HEK293 (cell line): ENCODE measurements around the gene KLK13.

Source experiments
- CTCF ChIA-PET: fragments of 350-600 bp; formaldehyde crosslinking; extraction: SDS; loops from one replicate; lab custom pipeline; 2021; ENCODE audit warnings: antibody characterized with exemption; lab: Yijun Ruan, JAX
- POLR2A ChIA-PET: fragments of 300-600 bp; formaldehyde crosslinking; extraction: SDS; loops from one replicate; lab custom pipeline; 2020; ENCODE audit warnings: antibody characterized with exemption, inconsistent platforms; lab: Yijun Ruan, JAX
- H3K27ac ChIP-seq: fragments of 200-500 bp; sonication (Bioruptor generic); 2 replicates; pipeline ENCODE4 v1.5.1; 2014; ENCODE audit warnings: low read depth, low read length, control low read depth, inconsistent platforms; ENCODE audit errors: extremely low read depth
- H3K36me3 ChIP-seq, 2 experiments: fragments of 200-500 bp in 1 of 2; sonication (Bioruptor generic) in 1 of 2; 1 replicate in 1 of 2; 2 replicates in 1 of 2; pipeline ENCODE4 v1.5.1; 2014 to 2017; ENCODE audit warnings: inconsistent platforms in 2 of 2, low read length in 2 of 2; ENCODE audit not compliant: control insufficient read depth in 2 of 2, insufficient read depth in 1 of 2
- H3K4me1 ChIP-seq: fragments of 200-500 bp; sonication (Bioruptor generic); 2 replicates; pipeline ENCODE4 v1.5.1; 2014; ENCODE audit warnings: mild to moderate bottlenecking, low read length, inconsistent platforms; ENCODE audit not compliant: control insufficient read depth, insufficient read depth
- H3K4me3 ChIP-seq: 2 replicates; pipeline ENCODE4 v1.5.1; 2011; ENCODE audit warnings: low read depth, mild to moderate bottlenecking, control low read depth, low read length, moderate library complexity
- H3K9me3 ChIP-seq: fragments of 200-500 bp; sonication (Bioruptor generic); 2 replicates; pipeline ENCODE4 v1.5.1; 2014; ENCODE audit warnings: low read depth, low read length, inconsistent platforms; ENCODE audit not compliant: control insufficient read depth, insufficient read depth
- FEZF1 ChIP-seq: fragments of 450-650 bp; formaldehyde crosslinking; IDR thresholded peaks from 2 replicates; pipeline ENCODE4 v1.5.1; 2016; ENCODE audit warnings: missing biosample characterization, missing genetic modification characterization
- HOXD13 ChIP-seq: sonication (generic); formaldehyde crosslinking; IDR thresholded peaks from 2 replicates; pipeline ENCODE4 v1.8.0; 2022; ENCODE audit warnings: missing genetic modification reagents, borderline replicate concordance
- KLF8 ChIP-seq: fragments of 450-650 bp; formaldehyde crosslinking; IDR thresholded peaks from 2 replicates; pipeline ENCODE4 v1.5.1; 2016; ENCODE audit warnings: missing biosample characterization, missing genetic modification characterization
- MYNN ChIP-seq: fragments of 450-650 bp; formaldehyde crosslinking; IDR thresholded peaks from 2 replicates; pipeline ENCODE4 v1.5.1; 2016; ENCODE audit warnings: missing biosample characterization, missing genetic modification characterization, borderline replicate concordance
- SCRT1 ChIP-seq: fragments of 450-650 bp; formaldehyde crosslinking; IDR thresholded peaks from 2 replicates; pipeline ENCODE4 v1.5.1; 2016; ENCODE audit warnings: missing biosample characterization, missing genetic modification characterization, borderline replicate concordance
- ZFP3 ChIP-seq: fragments of 450-650 bp; formaldehyde crosslinking; IDR thresholded peaks from 2 replicates; pipeline ENCODE4 v1.5.1; 2016; ENCODE audit warnings: low read depth, missing biosample characterization, missing genetic modification characterization
- ZNF132 ChIP-seq: fragments of 450-650 bp; formaldehyde crosslinking; IDR thresholded peaks from 2 replicates; pipeline ENCODE4 v1.5.1; 2017; ENCODE audit warnings: missing biosample characterization, missing genetic modification characterization, borderline replicate concordance
- ZNF221 ChIP-seq: fragments of 450-650 bp; formaldehyde crosslinking; IDR thresholded peaks from 2 replicates; pipeline ENCODE4 v1.5.1; 2017; ENCODE audit warnings: missing biosample characterization, missing genetic modification characterization, borderline replicate concordance
- ZNF223 ChIP-seq: fragments of 450-650 bp; formaldehyde crosslinking; IDR thresholded peaks from 2 replicates; pipeline ENCODE4 v1.5.1; 2016; ENCODE audit warnings: missing biosample characterization, missing genetic modification characterization
- ZNF239 ChIP-seq: fragments of 450-650 bp; formaldehyde crosslinking; IDR thresholded peaks from 2 replicates; pipeline ENCODE4 v1.5.1; 2016; ENCODE audit warnings: missing biosample characterization, missing genetic modification characterization
- ZNF24 ChIP-seq: fragments of 450-650 bp; formaldehyde crosslinking; IDR thresholded peaks from 2 replicates; pipeline ENCODE4 v1.5.1; 2016; ENCODE audit warnings: missing biosample characterization, missing genetic modification characterization
- ZNF426 ChIP-seq: fragments of 450-650 bp; formaldehyde crosslinking; IDR thresholded peaks from 2 replicates; pipeline ENCODE4 v1.5.1; 2017; ENCODE audit warnings: missing biosample characterization, missing genetic modification characterization, mild to moderate bottlenecking, inconsistent platforms, moderate library complexity
- ZNF433 ChIP-seq: fragments of 450-650 bp; formaldehyde crosslinking; IDR thresholded peaks from 2 replicates; pipeline ENCODE4 v1.5.1; 2016; ENCODE audit warnings: missing biosample characterization, missing genetic modification characterization, low read depth
- ZNF473 ChIP-seq: fragments of 450-650 bp; formaldehyde crosslinking; IDR thresholded peaks from 2 replicates; pipeline ENCODE4 v1.5.1; 2017; ENCODE audit warnings: missing biosample characterization, missing genetic modification characterization
- ZNF521 ChIP-seq: fragments of 450-650 bp; formaldehyde crosslinking; IDR thresholded peaks from 2 replicates; pipeline ENCODE4 v1.5.1; 2017; ENCODE audit warnings: missing biosample characterization, mild to moderate bottlenecking, missing genetic modification characterization
- ZNF571 ChIP-seq: fragments of 450-650 bp; formaldehyde crosslinking; IDR thresholded peaks from 2 replicates; pipeline ENCODE4 v1.5.0; 2017; ENCODE audit warnings: missing biosample characterization, missing genetic modification characterization
- ZNF623 ChIP-seq: fragments of 450-650 bp; formaldehyde crosslinking; IDR thresholded peaks from 2 replicates; pipeline ENCODE4 v1.5.1; 2016; ENCODE audit warnings: missing biosample characterization, missing genetic modification characterization
- ZNF658 ChIP-seq: fragments of 450-650 bp; formaldehyde crosslinking; IDR thresholded peaks from 2 replicates; pipeline ENCODE4; 2016; ENCODE audit warnings: missing biosample characterization, missing genetic modification characterization
- ZXDB ChIP-seq: fragments of 450-650 bp; formaldehyde crosslinking; IDR thresholded peaks from 2 replicates; pipeline ENCODE4 v1.5.1; 2016; ENCODE audit warnings: missing biosample characterization, missing genetic modification characterization
- TF ChIP-seq, protein P1 (sequence below): fragments of 450-650 bp; IDR thresholded peaks from 2 replicates; pipeline ENCODE4 v1.5.1; 2018; ENCODE audit warnings: missing biosample characterization, mild to moderate bottlenecking, missing genetic modification characterization
- TF ChIP-seq, protein P2 (sequence below): fragments of 450-650 bp; formaldehyde crosslinking; IDR thresholded peaks from 2 replicates; pipeline ENCODE4 v1.5.1; 2016; ENCODE audit warnings: missing biosample characterization, missing genetic modification characterization

Gene KLK13

DNA sequence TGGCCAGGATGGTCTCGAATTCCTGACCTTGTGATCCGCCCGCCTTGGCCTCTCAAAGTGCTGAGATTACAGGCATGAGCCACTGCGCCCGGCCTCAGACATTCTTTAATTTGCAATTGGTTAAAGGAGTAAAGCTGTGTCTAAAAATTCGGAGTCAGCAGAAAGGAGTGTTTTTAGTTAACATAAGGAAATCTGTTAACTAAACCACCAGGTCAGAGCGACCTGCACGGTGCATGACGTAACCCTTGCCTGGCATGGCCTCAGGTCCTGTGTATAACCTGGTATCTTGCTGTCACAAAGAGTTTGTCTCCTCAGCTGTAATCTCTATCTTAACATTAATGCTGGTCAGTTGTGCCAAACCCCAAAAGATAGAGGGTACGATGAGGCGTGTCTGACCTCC, 20.6 kb downstream of the KLK13 start:
- H3K9me3 ChIP-seq, result no peaks in the 10 kb centered on the region
- H3K4me3 ChIP-seq, result no peak overlapping the region
- ChIA-PET CTCF (interaction anchor here (2.2 kb wide), 1 partner anchor 24 kb away, joined by 6 read pairs; no protein-coding TSS in a partner anchor), POLR2A (no interaction called here)
- no peaks in the 10 kb centered on the region for H3K36me3 ChIP-seq
- no peak overlapping the region for H3K27ac ChIP-seq
- no peaks in the 10 kb centered on the region for H3K4me1 ChIP-seq
- TF ChIP-seq, protein P1, sequence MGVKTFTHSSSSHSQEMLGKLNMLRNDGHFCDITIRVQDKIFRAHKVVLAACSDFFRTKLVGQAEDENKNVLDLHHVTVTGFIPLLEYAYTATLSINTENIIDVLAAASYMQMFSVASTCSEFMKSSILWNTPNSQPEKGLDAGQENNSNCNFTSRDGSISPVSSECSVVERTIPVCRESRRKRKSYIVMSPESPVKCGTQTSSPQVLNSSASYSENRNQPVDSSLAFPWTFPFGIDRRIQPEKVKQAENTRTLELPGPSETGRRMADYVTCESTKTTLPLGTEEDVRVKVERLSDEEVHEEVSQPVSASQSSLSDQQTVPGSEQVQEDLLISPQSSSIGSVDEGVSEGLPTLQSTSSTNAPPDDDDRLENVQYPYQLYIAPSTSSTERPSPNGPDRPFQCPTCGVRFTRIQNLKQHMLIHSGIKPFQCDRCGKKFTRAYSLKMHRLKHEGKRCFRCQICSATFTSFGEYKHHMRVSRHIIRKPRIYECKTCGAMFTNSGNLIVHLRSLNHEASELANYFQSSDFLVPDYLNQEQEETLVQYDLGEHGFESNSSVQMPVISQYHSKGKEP (tag by site-specific recombination), result no peak
- no peak for TF ChIP-seq ZNF426 (tag by site-specific recombination)
- no peak for TF ChIP-seq ZNF433
- no peak for TF ChIP-seq ZNF132
- TF ChIP-seq ZNF24 (tag by site-specific recombination), result no peak

DNA sequence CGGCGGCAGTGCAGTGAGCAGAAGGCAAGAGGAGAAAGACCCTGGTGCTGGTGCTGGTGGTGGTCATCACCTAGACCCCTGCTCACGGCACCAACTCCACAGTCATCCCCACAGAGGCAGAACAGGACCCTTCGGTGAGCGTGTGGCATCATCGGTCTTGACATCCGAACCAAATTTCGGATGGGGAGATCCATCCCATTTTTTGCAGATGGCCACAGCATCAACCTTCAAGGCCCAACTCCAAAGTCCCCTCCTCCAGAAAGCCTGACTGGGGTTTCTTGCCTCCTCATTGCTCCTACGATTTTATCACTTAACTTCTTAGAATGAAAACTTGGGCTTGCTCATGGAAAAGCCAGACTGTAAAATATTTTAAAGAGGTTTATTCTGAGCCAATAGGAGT, 21.4 kb downstream of the KLK13 start:
- H3K4me3 ChIP-seq, result no peak overlapping the region
- POLR2A ChIA-PET, result no interaction called here
- CTCF ChIA-PET, result interaction anchor here (0.8 kb wide), 1 partner anchor 23 kb away, joined by 3 read pairs; no protein-coding TSS in a partner anchor

DNA sequence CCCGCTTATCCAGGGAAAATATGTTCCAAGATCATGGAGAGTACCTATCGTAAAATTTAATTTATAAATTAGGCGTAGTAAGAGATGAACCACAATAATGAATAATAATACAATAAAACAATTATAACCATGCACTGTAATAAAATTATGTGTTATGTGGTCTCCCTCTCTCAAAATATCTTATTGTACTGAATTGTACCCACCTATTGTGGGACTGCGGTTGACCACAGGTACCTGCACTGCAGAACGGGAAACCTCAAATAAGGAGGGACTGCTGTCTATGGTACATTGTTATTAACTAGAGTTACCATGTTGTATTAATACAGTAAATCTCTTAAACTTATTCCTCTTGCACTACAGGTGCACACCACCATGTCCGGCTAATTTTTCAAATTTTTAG, 24.7 kb downstream of the KLK13 start:
- no peak for TF ChIP-seq ZNF239 (tag by site-specific recombination)
- TF ChIP-seq KLF8 (tag by site-specific recombination), result no peak
- TF ChIP-seq FEZF1 (tag by site-specific recombination), result no peak
- no peak for TF ChIP-seq ZFP3 (tag by site-specific recombination)
- no peak for TF ChIP-seq ZNF571 (tag by site-specific recombination)
- no peak for TF ChIP-seq ZNF221 (tag by site-specific recombination)
- TF ChIP-seq ZNF473 (tag by site-specific recombination), result no peak
- no peak for TF ChIP-seq ZNF132
- no peak for TF ChIP-seq ZNF223 (tag by site-specific recombination)
- TF ChIP-seq MYNN (tag by site-specific recombination), result no peak
- TF ChIP-seq ZNF658 (tag by site-specific recombination), result no peak
- no peak for TF ChIP-seq HOXD13 (CRISPR knock-in tag)
- TF ChIP-seq, protein P2, sequence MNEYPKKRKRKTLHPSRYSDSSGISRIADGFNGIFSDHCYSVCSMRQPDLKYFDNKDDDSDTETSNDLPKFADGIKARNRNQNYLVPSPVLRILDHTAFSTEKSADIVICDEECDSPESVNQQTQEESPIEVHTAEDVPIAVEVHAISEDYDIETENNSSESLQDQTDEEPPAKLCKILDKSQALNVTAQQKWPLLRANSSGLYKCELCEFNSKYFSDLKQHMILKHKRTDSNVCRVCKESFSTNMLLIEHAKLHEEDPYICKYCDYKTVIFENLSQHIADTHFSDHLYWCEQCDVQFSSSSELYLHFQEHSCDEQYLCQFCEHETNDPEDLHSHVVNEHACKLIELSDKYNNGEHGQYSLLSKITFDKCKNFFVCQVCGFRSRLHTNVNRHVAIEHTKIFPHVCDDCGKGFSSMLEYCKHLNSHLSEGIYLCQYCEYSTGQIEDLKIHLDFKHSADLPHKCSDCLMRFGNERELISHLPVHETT (tag by site-specific recombination), result no peak
- no peak for TF ChIP-seq ZNF521 (tag by site-specific recombination)
- Histone ChIP-seq H3K4me3 (no peak overlapping the region), H3K36me3 (no peaks in the 10 kb centered on the region), H3K9me3 (no peaks in the 10 kb centered on the region), H3K4me1 (no peaks in the 10 kb centered on the region), H3K27ac (no peak overlapping the region)
- POLR2A ChIA-PET, result no interaction called here
- CTCF ChIA-PET, result interaction anchor here (1.1 kb wide), 1 partner anchor 19 kb away, joined by 6 read pairs; no protein-coding TSS in a partner anchor

More for the DNA sequence above, 21.4 kb downstream of the KLK13 start:
- H3K27ac ChIP-seq, result no peak overlapping the region
- H3K36me3 ChIP-seq, result no peaks in the 10 kb centered on the region
- TF ChIP-seq SCRT1 (tag by site-specific recombination), result no peak
- TF ChIP-seq ZNF623, result no peak
- TF ChIP-seq ZNF426 (tag by site-specific recombination), result no peak
- no peak for TF ChIP-seq ZNF521 (tag by site-specific recombination)
- TF ChIP-seq ZXDB (tag by site-specific recombination), result no peak
- no peaks in the 10 kb centered on the region for H3K4me1 ChIP-seq
- H3K9me3 ChIP-seq, result no peaks in the 10 kb centered on the region
